NCI-H1105 treated with DMSO at 0.1 percent for 48 hours (cell line): ENCODE results near the gene CHCHD1.
"Not testable (repeated sequence)": the region's sequence is repeated elsewhere in the genome, so short reads cannot be mapped to it uniquely, and the experiment has no call there.

Experiments
- DNase-seq: peaks from one replicate; lab custom pipeline; 2025; lab: John Stamatoyannopoulos, UW

The CHCHD1 gene

GRCh38 chr10:73793456-73793855 is 11.6 kb downstream of the CHCHD1 start:
- DNase-seq = no peak

- DNase-seq = not testable (repeated sequence)
Measured at GRCh38 chr10:73795491-73795890, 13.6 kb downstream of the CHCHD1 start.

GRCh38 chr10:73796035-73796434 is 14.2 kb downstream of the CHCHD1 start:
- not testable (repeated sequence) for DNase-seq

- no peak for DNase-seq
Measured at GRCh38 chr10:73796766-73797165, 14.9 kb downstream of the CHCHD1 start.

- DNase-seq = no peak
Measured at GRCh38 chr10:73797324-73798025, 15.6 kb downstream of the CHCHD1 start.

- no peak for DNase-seq
Measured at GRCh38 chr10:73798087-73798486, 16.2 kb downstream of the CHCHD1 start.

GRCh38 chr10:73798927-73799560 is 17.2 kb downstream of the CHCHD1 start:
- no peak for DNase-seq

GRCh38 chr10:73799899-73800559 is 18.2 kb downstream of the CHCHD1 start:
- DNase-seq = no peak

GRCh38 chr10:73800560-73801252 is 18.9 kb downstream of the CHCHD1 start:
- no peak for DNase-seq

GRCh38 chr10:73801253-73801590 is 19.4 kb downstream of the CHCHD1 start:
- no peak for DNase-seq

GRCh38 chr10:73802276-73802991 is 20.6 kb downstream of the CHCHD1 start:
- no peak for DNase-seq

- no peak for DNase-seq
Measured at GRCh38 chr10:73803680-73804286, 21.9 kb downstream of the CHCHD1 start.

- DNase-seq = no peak
Measured at GRCh38 chr10:73806176-73806950, 24.5 kb downstream of the CHCHD1 start.

- DNase-seq = no peak
Measured at GRCh38 chr10:73807471-73807870, 25.6 kb downstream of the CHCHD1 start.

GRCh38 chr10:73808021-73808815 is 26.4 kb downstream of the CHCHD1 start:
- no peak for DNase-seq

- no peak for DNase-seq
Measured at GRCh38 chr10:73809061-73809818, 27.4 kb downstream of the CHCHD1 start.

- DNase-seq = no peak
Measured at GRCh38 chr10:73810358-73810734, 28.5 kb downstream of the CHCHD1 start.

- DNase-seq = no peak
Measured at GRCh38 chr10:73810735-73811465, 29.1 kb downstream of the CHCHD1 start.

- no peak for DNase-seq
Measured at GRCh38 chr10:73812657-73813056, 30.8 kb downstream of the CHCHD1 start.
